Neural progenitor cell (in vitro differentiated cells): ENCODE results near the gene P2RX3.

ENCODE experiments used
- CTCF ChIP-seq: fragments of 200-600 bp; sonication (generic); IDR thresholded peaks from 2 replicates; pipeline ENCODE4 v1.5.1; 2017; ENCODE audit warnings: antibody characterized with exemption, mild to moderate bottlenecking
- EZH2phosphoT487 ChIP-seq: fragments of 200-600 bp; sonication (generic); IDR thresholded peaks from 2 replicates; pipeline ENCODE4 v1.6.1; 2017; ENCODE audit warnings: antibody characterized with exemption

GRCh38 chr11:57314221-57314973 is 23.8 kb upstream of the P2RX3 start:
- TF ChIP-seq CTCF (no peak), EZH2phosphoT487 (no peak)
